Measurements from ENCODE around the gene PLSCR2. TPM values are rescaled to one million over a fixed set of nuclear protein-coding genes. Genes with fewer than 3 reads are reported as not detected.

The PLSCR2 gene
- total RNA-seq, 1 experiment from 2014 or later = not detected

DNA sequence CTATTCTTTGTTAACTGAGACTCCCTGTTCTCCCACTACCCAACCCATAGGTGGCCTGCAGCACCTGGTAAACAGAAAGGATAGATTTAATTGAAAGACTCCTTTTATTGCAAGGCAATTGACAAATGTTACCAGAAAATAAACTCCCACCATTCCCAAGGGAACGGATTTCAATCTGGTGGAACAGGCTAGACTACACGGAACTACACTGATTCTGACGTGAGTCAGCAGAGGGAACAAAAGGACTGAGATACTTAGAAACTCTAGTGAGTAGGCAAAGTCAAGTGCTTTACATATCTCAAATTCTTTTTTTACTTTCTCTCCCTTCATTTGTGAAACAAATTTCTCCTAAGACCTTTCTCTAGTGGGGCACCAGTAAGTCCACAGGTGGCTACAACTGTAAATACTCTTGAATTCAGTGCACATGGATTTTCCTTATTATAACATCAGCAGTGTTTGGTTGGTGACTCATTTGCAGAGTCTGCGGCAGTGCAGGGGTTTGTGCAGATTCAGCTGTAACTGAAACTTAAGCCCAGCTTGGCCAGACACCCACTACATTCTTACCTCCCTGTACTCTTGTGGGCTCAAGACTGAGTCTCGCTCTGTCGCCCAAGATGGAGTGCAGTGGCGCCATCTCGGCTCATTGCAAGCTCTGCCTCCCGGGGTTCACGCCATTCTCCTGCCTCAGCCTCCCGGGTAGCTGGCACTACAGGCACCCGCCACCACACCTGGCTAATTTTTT, 34.3 kb upstream of the PLSCR2 start (continued):
- no peak for TF ChIP-seq ZFX (IDR thresholded peaks at IDR 0.05)
- peak; percentile 40; the same call in 1 of the 2 replicates for TF ChIP-seq EGR1 (IDR thresholded peaks at IDR 0.05; ENCODE audit: low read depth)
- TF ChIP-seq ELF1 (IDR thresholded peaks at IDR 0.05; ENCODE audit: borderline replicate concordance, low read depth) = no peak
- no peak for TF ChIP-seq EZH2phosphoT487 (IDR thresholded peaks at IDR 0.05; ENCODE audit: borderline replicate concordance)

DNA sequence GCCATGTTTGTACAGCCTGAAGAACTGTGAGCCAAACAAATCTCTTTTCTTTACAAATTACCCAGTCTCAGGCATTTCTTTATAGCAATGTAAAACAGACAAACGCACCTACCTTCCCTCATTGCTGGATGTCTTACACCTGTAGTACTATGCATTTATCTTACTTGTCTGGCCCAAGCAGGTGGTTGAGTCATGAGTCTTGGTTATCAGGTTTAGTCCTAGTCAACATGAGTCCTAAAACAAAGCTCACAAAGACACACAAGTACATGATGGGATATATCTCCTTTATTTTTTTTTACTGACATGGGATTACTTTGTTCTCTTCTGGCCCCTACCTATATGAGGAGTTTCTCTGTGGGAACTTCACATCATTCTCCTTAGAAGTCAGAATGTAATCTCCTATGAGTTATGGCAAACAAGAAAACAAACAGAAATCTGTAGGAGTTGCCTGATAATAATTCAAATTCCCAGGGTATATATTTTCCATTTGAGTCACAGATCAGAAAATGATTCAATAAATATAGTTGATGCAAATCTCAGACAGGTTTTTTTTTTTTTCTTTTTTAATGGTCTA, 33.6 kb upstream of the PLSCR2 start:
- DNase-seq (ENCODE audit: low read depth, low spot score) (no peak), ATAC-seq (no peak)
- Histone ChIP-seq H3K4me3 (replicated peaks in 1 of 2; ENCODE audit: low read depth in 1 of 2, low read length in 2 of 2) (peak overlapping the region in 1 of 2 experiments; percentile 28; a peak in 1 of 4 replicates), H3K36me3 (ENCODE audit: control insufficient read depth in 1 of 2, insufficient read depth in 2 of 2, low read length in 2 of 2) (no peaks in the 10 kb centered on the region), H3K79me2 (ENCODE audit: insufficient read depth, low read length) (no peaks in the 10 kb centered on the region), H3K9ac (ENCODE audit: low read length) (peak overlapping the region; percentile 38), H3K27me3 (ENCODE audit: insufficient read depth, low read length) (no peaks in the 10 kb centered on the region), H3K27ac (ENCODE audit: low read depth, low read length) (peak overlapping the region; percentile 68), H3K4me1 (ENCODE audit: control insufficient read depth in 1 of 2, insufficient read depth in 2 of 2, low read length in 2 of 2) (peaks cover 28 to 55% of the 10 kb centered on the region in 2 experiments), H2AFZ (ENCODE audit: low read depth, low read length, poor library complexity, severe bottlenecking) (peak overlapping the region; percentile 52), H3K9me2 (ENCODE audit: insufficient read depth) (no peaks in the 10 kb centered on the region), H3K9me3 (ENCODE audit: control insufficient read depth in 1 of 2, insufficient read depth in 1 of 2, low read depth in 1 of 2, low read length in 2 of 2) (no peaks in the 10 kb centered on the region), H4K20me1 (ENCODE audit: insufficient read depth) (no peaks in the 10 kb centered on the region), H3K4me2 (ENCODE audit: low read length) (peak overlapping the region; percentile 63)
- ChIA-PET POLR2A (no interaction called here), CTCF (no interaction called here), RAD21 (ENCODE audit: low non-redundant PET in 1 of 2, low total read pairs in 2 of 2, uncharacterized antibody in 2 of 2, unreplicated experiment in 2 of 2) (no interaction called here)
- intact Hi-C loops (cut with micrococcal nuclease) = no loop called here
- TF ChIP-seq SIN3A (IDR thresholded peaks at IDR 0.05; ENCODE audit: low read depth) (no peak), EGR1 (IDR thresholded peaks at IDR 0.05; ENCODE audit: low read depth) (no peak), SRF (IDR thresholded peaks at IDR 0.05; ENCODE audit: low read depth) (no peak), CBX3 (IDR thresholded peaks at IDR 0.05; ENCODE audit: low read depth) (no peak), EZH2phosphoT487 (IDR thresholded peaks at IDR 0.05; ENCODE audit: borderline replicate concordance) (no peak)
- TF ChIP-seq, protein P1, sequence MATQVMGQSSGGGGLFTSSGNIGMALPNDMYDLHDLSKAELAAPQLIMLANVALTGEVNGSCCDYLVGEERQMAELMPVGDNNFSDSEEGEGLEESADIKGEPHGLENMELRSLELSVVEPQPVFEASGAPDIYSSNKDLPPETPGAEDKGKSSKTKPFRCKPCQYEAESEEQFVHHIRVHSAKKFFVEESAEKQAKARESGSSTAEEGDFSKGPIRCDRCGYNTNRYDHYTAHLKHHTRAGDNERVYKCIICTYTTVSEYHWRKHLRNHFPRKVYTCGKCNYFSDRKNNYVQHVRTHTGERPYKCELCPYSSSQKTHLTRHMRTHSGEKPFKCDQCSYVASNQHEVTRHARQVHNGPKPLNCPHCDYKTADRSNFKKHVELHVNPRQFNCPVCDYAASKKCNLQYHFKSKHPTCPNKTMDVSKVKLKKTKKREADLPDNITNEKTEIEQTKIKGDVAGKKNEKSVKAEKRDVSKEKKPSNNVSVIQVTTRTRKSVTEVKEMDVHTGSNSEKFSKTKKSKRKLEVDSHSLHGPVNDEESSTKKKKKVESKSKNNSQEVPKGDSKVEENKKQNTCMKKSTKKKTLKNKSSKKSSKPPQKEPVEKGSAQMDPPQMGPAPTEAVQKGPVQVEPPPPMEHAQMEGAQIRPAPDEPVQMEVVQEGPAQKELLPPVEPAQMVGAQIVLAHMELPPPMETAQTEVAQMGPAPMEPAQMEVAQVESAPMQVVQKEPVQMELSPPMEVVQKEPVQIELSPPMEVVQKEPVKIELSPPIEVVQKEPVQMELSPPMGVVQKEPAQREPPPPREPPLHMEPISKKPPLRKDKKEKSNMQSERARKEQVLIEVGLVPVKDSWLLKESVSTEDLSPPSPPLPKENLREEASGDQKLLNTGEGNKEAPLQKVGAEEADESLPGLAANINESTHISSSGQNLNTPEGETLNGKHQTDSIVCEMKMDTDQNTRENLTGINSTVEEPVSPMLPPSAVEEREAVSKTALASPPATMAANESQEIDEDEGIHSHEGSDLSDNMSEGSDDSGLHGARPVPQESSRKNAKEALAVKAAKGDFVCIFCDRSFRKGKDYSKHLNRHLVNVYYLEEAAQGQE (IDR thresholded peaks at IDR 0.05; ENCODE audit: low read depth) = no peak
- TF ChIP-seq, protein P2, sequence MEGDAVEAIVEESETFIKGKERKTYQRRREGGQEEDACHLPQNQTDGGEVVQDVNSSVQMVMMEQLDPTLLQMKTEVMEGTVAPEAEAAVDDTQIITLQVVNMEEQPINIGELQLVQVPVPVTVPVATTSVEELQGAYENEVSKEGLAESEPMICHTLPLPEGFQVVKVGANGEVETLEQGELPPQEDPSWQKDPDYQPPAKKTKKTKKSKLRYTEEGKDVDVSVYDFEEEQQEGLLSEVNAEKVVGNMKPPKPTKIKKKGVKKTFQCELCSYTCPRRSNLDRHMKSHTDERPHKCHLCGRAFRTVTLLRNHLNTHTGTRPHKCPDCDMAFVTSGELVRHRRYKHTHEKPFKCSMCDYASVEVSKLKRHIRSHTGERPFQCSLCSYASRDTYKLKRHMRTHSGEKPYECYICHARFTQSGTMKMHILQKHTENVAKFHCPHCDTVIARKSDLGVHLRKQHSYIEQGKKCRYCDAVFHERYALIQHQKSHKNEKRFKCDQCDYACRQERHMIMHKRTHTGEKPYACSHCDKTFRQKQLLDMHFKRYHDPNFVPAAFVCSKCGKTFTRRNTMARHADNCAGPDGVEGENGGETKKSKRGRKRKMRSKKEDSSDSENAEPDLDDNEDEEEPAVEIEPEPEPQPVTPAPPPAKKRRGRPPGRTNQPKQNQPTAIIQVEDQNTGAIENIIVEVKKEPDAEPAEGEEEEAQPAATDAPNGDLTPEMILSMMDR (IDR thresholded peaks at IDR 0.05 in 2 of 3, conservative IDR thresholded peaks at IDR 0.05 in 1 of 3; ENCODE audit: borderline replicate concordance in 1 of 3, insufficient read depth in 1 of 3, low read depth in 2 of 3, low read length in 2 of 3) = no peak
- no TSS peak for BruUV-seq (replicated peaks)
